Spleen (tissue), 11 donors: ENCODE data around the gene SLC12A6. TPM values are rescaled to one million over a fixed set of nuclear protein-coding genes. Genes with fewer than 3 reads are reported as not detected.

Experiments used
- DNase-seq: peaks from one replicate; pipeline ENCODE4 v3.0.0-alpha.2; 2020
- H3K27ac ChIP-seq, 8 donors: fragments of 200-600 bp; sonication (generic) in 7 of 8; 1 replicate in 4 of 8; 2 replicates in 4 of 8; pipeline versions ENCODE4 v1.5.0 to v1.8.0; 2016 to 2021; ENCODE audit warnings: inconsistent platforms in 4 of 8, mild to moderate bottlenecking in 4 of 8, moderate library complexity in 1 of 8
- H3K27me3 ChIP-seq, 7 donors: fragments of 200-600 bp; sonication (generic) in 6 of 7; replicated peaks in 1 of 7; 1 replicate in 4 of 7; 2 replicates in 3 of 7; pipeline versions ENCODE4 v1.5.0 to v1.8.0; 2016 to 2021; ENCODE audit warnings: inconsistent platforms in 3 of 7, mild to moderate bottlenecking in 1 of 7
- H3K36me3 ChIP-seq, 6 donors: fragments of 200-600 bp; sonication (generic) in 5 of 6; 1 replicate in 4 of 6; 2 replicates in 2 of 6; pipeline versions ENCODE4 v1.5.0 to v1.8.0; 2016 to 2021; ENCODE audit warnings: inconsistent platforms in 2 of 6
- H3K4me1 ChIP-seq, 6 donors: fragments of 200-600 bp; sonication (generic) in 5 of 6; 1 replicate in 3 of 6; 2 replicates in 3 of 6; pipeline versions ENCODE4 v1.5.0 to v1.8.0; 2016 to 2021; ENCODE audit warnings: inconsistent platforms in 3 of 6
- H3K4me3 ChIP-seq, 8 donors: fragments of 200-600 bp; sonication (generic) in 7 of 8; 1 replicate in 4 of 8; 2 replicates in 4 of 8; pipeline versions ENCODE4 v1.5.0 to v1.8.0; 2016 to 2021; ENCODE audit warnings: inconsistent platforms in 4 of 8, mild to moderate bottlenecking in 4 of 8, moderate library complexity in 2 of 8
- H3K9me3 ChIP-seq, 8 donors: fragments of 200-600 bp; sonication (generic) in 7 of 8; 1 replicate in 4 of 8; 2 replicates in 4 of 8; pipeline versions ENCODE4 v1.5.0 to v1.8.0; 2016 to 2021; ENCODE audit warnings: inconsistent platforms in 4 of 8
- CTCF ChIP-seq, 11 experiments: fragments of 200-600 bp in 7 of 11; fragments of 450-650 bp in 4 of 11; sonication (generic) in 4 of 11; IDR thresholded peaks in 8 of 11; conservative IDR thresholded peaks in 3 of 11; 1 replicate in 7 of 11; 2 replicates in 4 of 11; pipeline versions ENCODE4 v1.4.0 to v1.8.0; 2016 to 2021; ENCODE audit warnings: antibody characterized with exemption in 11 of 11, inconsistent platforms in 4 of 11, mild to moderate bottlenecking in 1 of 11
- POLR2A ChIP-seq, 3 donors: fragments of 450-650 bp; IDR thresholded peaks; one replicate each; pipeline ENCODE4 v1.5.1; 2017; ENCODE audit warnings: antibody characterized with exemption in 3 of 3, mild to moderate bottlenecking in 1 of 3
- POLR2AphosphoS5 ChIP-seq, 3 donors: sonication (generic); formaldehyde crosslinking; IDR thresholded peaks; one replicate each; pipeline ENCODE4 v1.5.1; 2017; ENCODE audit warnings: antibody characterized with exemption in 3 of 3
- WGBS, 5 donors: extraction: QIAGEN DNeasy Blood & Tissue Kit in 3 of 5; methylation state at CpG; one replicate each; pipeline versions ENCODE4 v1.1.5 to v1.1.7; 2013 to 2018; 5-methylcytosine and 5-hydroxymethylcytosine counted together
- intact Hi-C: fragments of 100-400 bp; cut with DNase I; formaldehyde crosslinking; loops from one replicate; pipeline ENCODE4 v1.15.0; 2023; ENCODE audit warnings: low total_unique reads
- polyA plus RNA-seq, 3 donors: library from polyadenylated mRNA; stranded (reverse); fragments of 200-250 nt; gene quantifications; one replicate each; pipeline ENCODE4 v1.2.1, GENCODE V29; 2013
- total RNA-seq, 7 donors: library from RNA; depleted of rRNA in 3 of 7; stranded (reverse); fragments of >200 nt in 3 of 7; fragmentation: NEBNext Ultra II Directional in 4 of 7; extraction: Animal tissue kit (Norgen Biotek cat#: 25700) in 4 of 7; gene quantifications; one replicate each; pipeline versions ENCODE4 v1.1.0 to v1.2.1, GENCODE V29; 2016 to 2021
- donor health status: healthy with polysubstance abuse.
- donor health status: DM: no; HTN: no; CAD: no; lungs with moderate emphysema.
- donor health status: DM: no; HTN: no; CAD: no.
- donor health status: Bipolar disorder and iron deficiency.
- donor health status: healthy.
- donor health status: DM: no; HTN: no; CAD: no.
- donor health status: DM: yes; HTN: yes; CAD: no.

Gene SLC12A6
- total and polyA plus RNA-seq, 10 donors, result 5.2 to 120 (median 58.3) TPM

GRCh38 chr15:34327906-34328305 lies 9.7 kb downstream of the SLC12A6 start:
- intact Hi-C loops, result no loop called here
- no peaks in the 10 kb centered on the region for H3K9me3 ChIP-seq
- no peaks in the 10 kb centered on the region for H3K27me3 ChIP-seq
- H3K27ac ChIP-seq, result peak overlapping the region; percentile 43 to 100 (median 56)
- WGBS, 5 donors, result 38 to 59% (median 53%) methylated on average over 4 of the region's 4 CpGs
- peaks cover 2 to 99% (median 62%) of the 10 kb centered on the region in 6 donors for H3K4me1 ChIP-seq
- peak overlapping the region in 1 of 8 donors; percentile 4 for H3K4me3 ChIP-seq
- peaks cover 0 to 8% (median 0%) of the 10 kb centered on the region in 6 donors for H3K36me3 ChIP-seq
- DNase-seq, result no peak
- TF ChIP-seq POLR2A (IDR thresholded peaks at IDR 0.05) (no peak), CTCF (IDR thresholded peaks at IDR 0.05 in 8 of 11, conservative IDR thresholded peaks at IDR 0.05 in 3 of 11) (no peak), POLR2AphosphoS5 (IDR thresholded peaks at IDR 0.05) (no peak)

- Histone ChIP-seq H3K4me1 (peaks cover 0 to 99% (median 39%) of the 10 kb centered on the region in 6 donors), H3K9me3 (no peaks in the 10 kb centered on the region), H3K27me3 (no peaks in the 10 kb centered on the region), H3K36me3 (no peaks in the 10 kb centered on the region), H3K4me3 (no peak overlapping the region), H3K27ac (peak overlapping the region in 2 of 8 donors; percentile 6 to 23)
- no peak for DNase-seq
- intact Hi-C loops, result no loop called here
- TF ChIP-seq CTCF (IDR thresholded peaks at IDR 0.05 in 8 of 11, conservative IDR thresholded peaks at IDR 0.05 in 3 of 11) (no peak), POLR2A (IDR thresholded peaks at IDR 0.05) (no peak), POLR2AphosphoS5 (IDR thresholded peaks at IDR 0.05) (no peak)
Observed at GRCh38 chr15:34325368-34325767, 12.2 kb downstream of the SLC12A6 start.

GRCh38 chr15:34324933-34325332 lies 12.6 kb downstream of the SLC12A6 start:
- H3K27me3 ChIP-seq, result no peaks in the 10 kb centered on the region
- WGBS, 5 donors, result 89 to 93% (median 92%) methylated on average over 1 of the region's 1 CpG
- DNase-seq, result no peak

GRCh38 chr15:34323217-34323616 lies 14.4 kb downstream of the SLC12A6 start:
- WGBS, 5 donors, result 93 to 98% (median 96%) methylated on average over 10 of the region's 10 CpGs
- intact Hi-C loops, result no loop called here
- Histone ChIP-seq H3K9me3 (no peaks in the 10 kb centered on the region), H3K27me3 (no peaks in the 10 kb centered on the region), H3K36me3 (no peaks in the 10 kb centered on the region), H3K4me3 (no peak overlapping the region), H3K27ac (peak overlapping the region in 1 of 8 donors; percentile 7), H3K4me1 (peaks cover 0 to 99% (median 35%) of the 10 kb centered on the region in 6 donors)
- TF ChIP-seq CTCF (IDR thresholded peaks at IDR 0.05 in 8 of 11, conservative IDR thresholded peaks at IDR 0.05 in 3 of 11) (no peak), POLR2AphosphoS5 (IDR thresholded peaks at IDR 0.05) (no peak), POLR2A (IDR thresholded peaks at IDR 0.05) (no peak)
- no peak for DNase-seq

More at GRCh38 chr15:34324933-34325332, 12.6 kb downstream of the SLC12A6 start:
- no peak overlapping the region for H3K4me3 ChIP-seq
- H3K4me1 ChIP-seq, result peaks cover 0 to 99% (median 36%) of the 10 kb centered on the region in 6 donors
- H3K9me3 ChIP-seq, result no peaks in the 10 kb centered on the region
- no peaks in the 10 kb centered on the region for H3K36me3 ChIP-seq
- H3K27ac ChIP-seq, result no peak overlapping the region
- TF ChIP-seq POLR2AphosphoS5 (IDR thresholded peaks at IDR 0.05) (no peak), POLR2A (IDR thresholded peaks at IDR 0.05) (no peak), CTCF (IDR thresholded peaks at IDR 0.05 in 8 of 11, conservative IDR thresholded peaks at IDR 0.05 in 3 of 11) (no peak)
- intact Hi-C loops, result no loop called here
